Tibial nerve (tissue), 4 donors: ENCODE data around the gene UNC80. TPM values are rescaled to one million over a fixed set of nuclear protein-coding genes. Genes with fewer than 3 reads are reported as not detected.

Source experiments
- DNase-seq, 2 donors: peaks; one replicate each; pipeline ENCODE4 v3.0.0-alpha.2; 2019; ENCODE audit warnings: low spot score in 2 of 2
- H3K27ac ChIP-seq, 4 donors: fragments of 200-600 bp; sonication (generic) in 3 of 4; one replicate each; pipeline ENCODE4 v1.5.1; 2017 to 2019; ENCODE audit warnings: mild to moderate bottlenecking in 1 of 4
- H3K27me3 ChIP-seq, 2 donors: fragments of 200-600 bp; sonication (generic) in 1 of 2; one replicate each; pipeline versions ENCODE4 v1.5.1 to v1.6.0; 2017 to 2019
- H3K36me3 ChIP-seq, 3 donors: fragments of 200-600 bp; sonication (generic); one replicate each; pipeline ENCODE4 v1.5.1; 2018 to 2019
- H3K4me1 ChIP-seq, 4 donors: fragments of 200-600 bp; sonication (generic) in 3 of 4; one replicate each; pipeline ENCODE4 v1.5.1; 2017 to 2019
- H3K4me3 ChIP-seq, 4 donors: fragments of 200-600 bp; sonication (generic) in 3 of 4; one replicate each; pipeline ENCODE4 v1.5.1; 2017 to 2019; ENCODE audit warnings: mild to moderate bottlenecking in 1 of 4, moderate library complexity in 1 of 4
- H3K9me3 ChIP-seq, 4 donors: fragments of 200-600 bp; sonication (generic) in 3 of 4; one replicate each; pipeline ENCODE4 v1.5.1; 2017 to 2019
- EP300 ChIP-seq, 2 donors: sonication (generic); formaldehyde crosslinking; IDR thresholded peaks; one replicate each; pipeline ENCODE4 v1.6.1; 2017; ENCODE audit warnings: antibody characterized with exemption in 2 of 2, mild to moderate bottlenecking in 1 of 2
- POLR2A ChIP-seq, 2 donors: fragments of 450-650 bp; IDR thresholded peaks; one replicate each; pipeline ENCODE4 v1.6.1; 2017; ENCODE audit warnings: antibody characterized with exemption in 2 of 2, mild to moderate bottlenecking in 2 of 2, moderate library complexity in 2 of 2
- WGBS, 2 donors: methylation state at CpG; one replicate each; pipeline ENCODE4 v1.1.5; 2018; 5-methylcytosine and 5-hydroxymethylcytosine counted together
- small RNA-seq: library from RNA; depleted of rRNA; stranded (forward); fragments of <200 nt; gene quantifications from one replicate; pipeline ENCODE3, GENCODE V24; 2016
- total RNA-seq, 4 donors: library from RNA; depleted of rRNA; stranded (reverse); fragments of >200 nt; gene quantifications; one replicate each; pipeline ENCODE4 v1.1.0, GENCODE V29; 2016
- TF ChIP-seq, protein P1 (sequence below), 5 experiments: fragments of 200-600 bp in 3 of 5; fragments of 450-650 bp in 2 of 5; sonication (generic) in 3 of 5; IDR thresholded peaks; one replicate each; pipeline ENCODE4 v1.5.1; 2016 to 2019; ENCODE audit warnings: antibody characterized with exemption in 5 of 5, mild to moderate bottlenecking in 3 of 5, moderate library complexity in 2 of 5

The UNC80 gene
- total RNA-seq, 4 donors from 2014 or later = 0.22 to 0.30 TPM; not detected in 2

DNA sequence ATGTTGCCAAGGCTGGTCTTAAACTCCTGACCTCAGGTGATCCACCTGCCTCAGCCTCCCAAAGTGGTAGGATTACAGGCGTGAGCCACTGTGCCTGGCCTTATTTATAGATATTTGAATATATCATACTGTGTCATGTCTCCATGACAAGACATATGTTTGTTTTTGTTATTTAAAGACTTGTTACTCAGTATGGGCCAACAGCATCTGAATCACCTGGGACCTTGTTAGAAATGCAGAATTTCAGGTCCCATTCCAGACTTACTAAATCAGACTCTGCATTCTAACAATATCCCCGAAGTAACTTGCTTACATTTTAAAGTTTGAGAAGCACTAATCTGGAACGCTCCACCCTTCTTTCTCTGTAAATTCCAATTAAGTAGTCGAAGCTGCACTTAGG, 264.0 kb downstream of the UNC80 start:
- Histone ChIP-seq H3K4me1 (no peaks in the 10 kb centered on the region), H3K9me3 (no peaks in the 10 kb centered on the region), H3K36me3 (peaks cover 0 to 29% (median 0%) of the 10 kb centered on the region in 3 donors), H3K4me3 (no peak overlapping the region), H3K27ac (no peak overlapping the region), H3K27me3 (no peaks in the 10 kb centered on the region)
- no peak for DNase-seq
- TF ChIP-seq, protein P1, sequence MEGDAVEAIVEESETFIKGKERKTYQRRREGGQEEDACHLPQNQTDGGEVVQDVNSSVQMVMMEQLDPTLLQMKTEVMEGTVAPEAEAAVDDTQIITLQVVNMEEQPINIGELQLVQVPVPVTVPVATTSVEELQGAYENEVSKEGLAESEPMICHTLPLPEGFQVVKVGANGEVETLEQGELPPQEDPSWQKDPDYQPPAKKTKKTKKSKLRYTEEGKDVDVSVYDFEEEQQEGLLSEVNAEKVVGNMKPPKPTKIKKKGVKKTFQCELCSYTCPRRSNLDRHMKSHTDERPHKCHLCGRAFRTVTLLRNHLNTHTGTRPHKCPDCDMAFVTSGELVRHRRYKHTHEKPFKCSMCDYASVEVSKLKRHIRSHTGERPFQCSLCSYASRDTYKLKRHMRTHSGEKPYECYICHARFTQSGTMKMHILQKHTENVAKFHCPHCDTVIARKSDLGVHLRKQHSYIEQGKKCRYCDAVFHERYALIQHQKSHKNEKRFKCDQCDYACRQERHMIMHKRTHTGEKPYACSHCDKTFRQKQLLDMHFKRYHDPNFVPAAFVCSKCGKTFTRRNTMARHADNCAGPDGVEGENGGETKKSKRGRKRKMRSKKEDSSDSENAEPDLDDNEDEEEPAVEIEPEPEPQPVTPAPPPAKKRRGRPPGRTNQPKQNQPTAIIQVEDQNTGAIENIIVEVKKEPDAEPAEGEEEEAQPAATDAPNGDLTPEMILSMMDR (IDR thresholded peaks at IDR 0.05) = no peak
- no peak for TF ChIP-seq POLR2A (IDR thresholded peaks at IDR 0.05)
- no peak for TF ChIP-seq EP300 (IDR thresholded peaks at IDR 0.05)
- 96 to 98% methylated on average over 4 of the region's 4 CpGs for WGBS, 2 donors

DNA sequence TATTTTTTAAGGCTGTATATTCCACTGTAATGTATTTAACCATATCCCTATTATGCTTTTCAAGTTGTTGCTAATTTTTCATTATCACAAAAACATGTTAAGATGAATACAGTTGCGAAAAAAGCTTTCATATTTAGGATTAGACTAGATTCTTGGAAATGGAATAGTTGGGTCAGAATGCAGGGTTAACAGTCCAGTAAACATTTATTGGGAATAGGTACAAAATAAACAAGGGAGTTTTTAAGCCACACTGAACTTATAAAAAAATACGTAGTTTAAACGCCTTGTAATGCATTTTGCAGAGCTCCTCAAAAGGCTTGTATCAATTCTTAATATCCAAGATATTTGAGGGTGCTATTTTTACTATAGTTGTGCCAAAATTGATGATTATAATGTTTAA, 266.4 kb downstream of the UNC80 start:
- Histone ChIP-seq H3K27ac (no peak overlapping the region), H3K36me3 (peaks cover 0 to 40% (median 0%) of the 10 kb centered on the region in 3 donors), H3K27me3 (no peaks in the 10 kb centered on the region), H3K9me3 (no peaks in the 10 kb centered on the region), H3K4me3 (no peak overlapping the region), H3K4me1 (no peaks in the 10 kb centered on the region)
- WGBS, 2 donors = 73 to 83% methylated on average over 3 of the region's 3 CpGs
- TF ChIP-seq EP300 (IDR thresholded peaks at IDR 0.05) (no peak), POLR2A (IDR thresholded peaks at IDR 0.05) (no peak)
- TF ChIP-seq, protein P1 (IDR thresholded peaks at IDR 0.05) = no peak
- no peak for DNase-seq

DNA sequence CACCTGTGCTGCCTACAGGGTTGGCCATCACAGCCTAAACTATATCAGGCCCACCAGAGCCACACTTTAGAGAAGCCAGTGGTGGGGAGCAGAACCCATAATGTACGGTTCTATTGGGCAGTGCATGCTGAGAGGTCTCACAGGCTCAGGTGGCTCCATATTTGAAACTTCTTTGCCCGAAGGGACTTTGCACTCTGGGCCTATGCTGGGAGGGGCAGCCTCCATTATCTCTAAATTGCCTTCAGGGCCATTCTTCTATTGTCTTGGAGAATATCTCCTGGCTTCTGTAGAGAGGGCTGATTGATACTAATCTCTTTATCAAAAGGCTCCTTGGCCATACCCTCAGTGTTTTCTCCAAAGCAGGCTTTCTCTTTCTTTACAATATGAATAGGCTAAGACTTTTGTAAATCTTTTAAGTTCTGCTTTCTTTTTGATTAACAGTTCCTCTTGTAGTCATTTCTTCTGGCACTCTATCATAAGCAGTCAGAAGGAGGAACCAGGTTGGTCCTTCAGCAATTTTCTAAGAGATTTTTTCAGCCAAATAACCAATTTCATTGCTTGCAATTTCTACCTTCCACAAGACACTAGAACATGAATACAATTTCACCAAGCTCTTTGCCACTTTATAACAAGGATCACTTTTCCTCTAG, 275.3 kb downstream of the UNC80 start:
- H3K4me3 ChIP-seq = no peak overlapping the region
- no peak for DNase-seq
- peaks cover 0 to 71% (median 0%) of the 10 kb centered on the region in 3 donors for H3K36me3 ChIP-seq
- WGBS, 2 donors = 85 to 100% methylated on average over 2 of the region's 2 CpGs
- TF ChIP-seq POLR2A (IDR thresholded peaks at IDR 0.05) (no peak), EP300 (IDR thresholded peaks at IDR 0.05) (no peak)
- TF ChIP-seq, protein P1 (IDR thresholded peaks at IDR 0.05) = no peak
- H3K4me1 ChIP-seq = no peaks in the 10 kb centered on the region
- peaks cover 0 to 10% (median 3%) of the 10 kb centered on the region in 4 donors for H3K9me3 ChIP-seq
- H3K27me3 ChIP-seq = no peaks in the 10 kb centered on the region
- H3K27ac ChIP-seq = no peak overlapping the region

Small RNA genes within 50 kb of the gene (small RNA-seq; reads per million reads assigned to genes)
- gene RNA5SP118 = not detected

Other genes starting within 250 kb of the UNC80 start
- gene RPE, start 230.8 kb downstream of the UNC80 start, total RNA-seq = 10 to 100 TPM; 42.0 to 83.0 (median 58.5) TPM